HEK293 (cell line): Measurements from ENCODE around the gene CASP7.
A peak's percentile ranks its signal among the peaks of the same experiment; 100 is the strongest.

Experiments
- CTCF ChIA-PET: fragments of 350-600 bp; formaldehyde crosslinking; extraction: SDS; loops from one replicate; lab custom pipeline; 2021; ENCODE audit warnings: antibody characterized with exemption; lab: Yijun Ruan, JAX
- POLR2A ChIA-PET: fragments of 300-600 bp; formaldehyde crosslinking; extraction: SDS; loops from one replicate; lab custom pipeline; 2020; ENCODE audit warnings: antibody characterized with exemption, inconsistent platforms; lab: Yijun Ruan, JAX
- H3K27ac ChIP-seq: fragments of 200-500 bp; sonication (Bioruptor generic); 2 replicates; pipeline ENCODE4 v1.5.1; 2014; ENCODE audit warnings: low read depth, low read length, control low read depth, inconsistent platforms; ENCODE audit errors: extremely low read depth
- H3K36me3 ChIP-seq, 2 experiments: fragments of 200-500 bp in 1 of 2; sonication (Bioruptor generic) in 1 of 2; 1 replicate in 1 of 2; 2 replicates in 1 of 2; pipeline ENCODE4 v1.5.1; 2014 to 2017; ENCODE audit warnings: inconsistent platforms in 2 of 2, low read length in 2 of 2; ENCODE audit not compliant: control insufficient read depth in 2 of 2, insufficient read depth in 1 of 2
- H3K4me1 ChIP-seq: fragments of 200-500 bp; sonication (Bioruptor generic); 2 replicates; pipeline ENCODE4 v1.5.1; 2014; ENCODE audit warnings: mild to moderate bottlenecking, low read length, inconsistent platforms; ENCODE audit not compliant: control insufficient read depth, insufficient read depth
- H3K4me3 ChIP-seq: 2 replicates; pipeline ENCODE4 v1.5.1; 2011; ENCODE audit warnings: low read depth, mild to moderate bottlenecking, control low read depth, low read length, moderate library complexity
- H3K9me3 ChIP-seq: fragments of 200-500 bp; sonication (Bioruptor generic); 2 replicates; pipeline ENCODE4 v1.5.1; 2014; ENCODE audit warnings: low read depth, low read length, inconsistent platforms; ENCODE audit not compliant: control insufficient read depth, insufficient read depth
- GFI1B ChIP-seq: fragments of 450-650 bp; formaldehyde crosslinking; IDR thresholded peaks from 2 replicates; pipeline ENCODE4 v1.5.1; 2016; ENCODE audit warnings: missing biosample characterization, missing genetic modification characterization
- GLIS2 ChIP-seq: fragments of 450-650 bp; formaldehyde crosslinking; IDR thresholded peaks from 2 replicates; pipeline ENCODE4 v1.5.1; 2016; ENCODE audit warnings: missing biosample characterization, missing genetic modification characterization
- PRDM1 ChIP-seq: fragments of 450-650 bp; formaldehyde crosslinking; IDR thresholded peaks from 2 replicates; pipeline ENCODE4; 2016; ENCODE audit warnings: missing biosample characterization, missing genetic modification characterization
- SP7 ChIP-seq: fragments of 450-650 bp; formaldehyde crosslinking; IDR thresholded peaks from 2 replicates; pipeline ENCODE4 v1.5.1; 2016; ENCODE audit warnings: missing biosample characterization, missing genetic modification characterization
- ZBTB20 ChIP-seq: fragments of 450-650 bp; formaldehyde crosslinking; IDR thresholded peaks from 2 replicates; pipeline ENCODE4 v1.5.1; 2016; ENCODE audit warnings: missing biosample characterization, missing genetic modification characterization
- ZBTB26 ChIP-seq: fragments of 450-650 bp; formaldehyde crosslinking; optimal IDR thresholded peaks from 2 replicates; pipeline ENCODE3; 2016; ENCODE audit warnings: missing biosample characterization, mild to moderate bottlenecking, missing genetic modification characterization
- ZBTB44 ChIP-seq: fragments of 450-650 bp; IDR thresholded peaks from 2 replicates; pipeline ENCODE4 v1.5.1; 2018; ENCODE audit warnings: missing biosample characterization, mild to moderate bottlenecking, missing genetic modification characterization
- ZEB2 ChIP-seq: fragments of 450-650 bp; formaldehyde crosslinking; IDR thresholded peaks from 2 replicates; pipeline ENCODE4 v1.5.1; 2016; ENCODE audit warnings: missing biosample characterization, missing genetic modification characterization
- ZNF138 ChIP-seq: fragments of 450-650 bp; formaldehyde crosslinking; IDR thresholded peaks from 2 replicates; pipeline ENCODE4 v1.5.1; 2016; ENCODE audit warnings: missing biosample characterization, missing genetic modification characterization, borderline replicate concordance
- ZNF148 ChIP-seq: fragments of 450-650 bp; formaldehyde crosslinking; IDR thresholded peaks from 2 replicates; pipeline ENCODE4 v1.5.0; 2017; ENCODE audit warnings: missing biosample characterization, missing genetic modification characterization, borderline replicate concordance
- ZNF223 ChIP-seq: fragments of 450-650 bp; formaldehyde crosslinking; IDR thresholded peaks from 2 replicates; pipeline ENCODE4 v1.5.1; 2016; ENCODE audit warnings: missing biosample characterization, missing genetic modification characterization
- ZNF280D ChIP-seq: fragments of 450-650 bp; formaldehyde crosslinking; IDR thresholded peaks from 2 replicates; pipeline ENCODE4 v1.5.1; 2016; ENCODE audit warnings: missing biosample characterization, missing genetic modification characterization
- ZNF335 ChIP-seq: fragments of 450-650 bp; formaldehyde crosslinking; conservative IDR thresholded peaks from 2 replicates; pipeline ENCODE4 v1.5.1; 2016; ENCODE audit warnings: missing biosample characterization, missing genetic modification characterization
- ZNF341 ChIP-seq: fragments of 450-650 bp; formaldehyde crosslinking; IDR thresholded peaks from 2 replicates; pipeline ENCODE4; 2016; ENCODE audit warnings: low read depth, missing biosample characterization, missing genetic modification characterization
- ZNF398 ChIP-seq: fragments of 450-650 bp; formaldehyde crosslinking; IDR thresholded peaks from 2 replicates; pipeline ENCODE4 v1.5.1; 2017; ENCODE audit warnings: missing biosample characterization, missing genetic modification characterization
- ZNF423 ChIP-seq: fragments of 450-650 bp; formaldehyde crosslinking; IDR thresholded peaks from 2 replicates; pipeline ENCODE4 v1.5.1; 2016; ENCODE audit warnings: missing biosample characterization, missing genetic modification characterization
- ZNF501 ChIP-seq: fragments of 450-650 bp; formaldehyde crosslinking; IDR thresholded peaks from 2 replicates; pipeline ENCODE4 v1.5.1; 2016; ENCODE audit warnings: missing biosample characterization, missing genetic modification characterization
- ZNF561 ChIP-seq: fragments of 450-650 bp; IDR thresholded peaks from 2 replicates; pipeline ENCODE4 v1.5.1; 2018; ENCODE audit warnings: missing biosample characterization, missing genetic modification characterization, borderline replicate concordance
- ZNF596 ChIP-seq: fragments of 450-650 bp; IDR thresholded peaks from 2 replicates; pipeline ENCODE4 v1.5.0; 2018; ENCODE audit warnings: missing biosample characterization, mild to moderate bottlenecking, missing genetic modification characterization, moderate library complexity
- ZNF600 ChIP-seq: fragments of 450-650 bp; formaldehyde crosslinking; IDR thresholded peaks from 2 replicates; pipeline ENCODE4 v1.5.1; 2016; ENCODE audit warnings: missing biosample characterization, missing genetic modification characterization
- ZNF621 ChIP-seq: fragments of 450-650 bp; formaldehyde crosslinking; IDR thresholded peaks from 2 replicates; pipeline ENCODE4 v1.5.1; 2017; ENCODE audit warnings: missing biosample characterization, missing genetic modification characterization
- ZNF639 ChIP-seq: fragments of 450-650 bp; formaldehyde crosslinking; IDR thresholded peaks from 2 replicates; pipeline ENCODE4 v1.5.1; 2016; ENCODE audit warnings: missing biosample characterization, missing genetic modification characterization
- ZNF654 ChIP-seq: fragments of 450-650 bp; formaldehyde crosslinking; IDR thresholded peaks from 2 replicates; pipeline ENCODE4 v1.5.1; 2016; ENCODE audit warnings: low read depth, missing biosample characterization, missing genetic modification characterization
- ZNF777 ChIP-seq: fragments of 450-650 bp; formaldehyde crosslinking; IDR thresholded peaks from 2 replicates; pipeline ENCODE4 v1.5.1; 2017; ENCODE audit warnings: missing biosample characterization, missing genetic modification characterization, borderline replicate concordance
- ZSCAN30 ChIP-seq: fragments of 450-650 bp; IDR thresholded peaks from 2 replicates; pipeline ENCODE4 v1.5.1; 2018; ENCODE audit warnings: missing biosample characterization, mild to moderate bottlenecking, missing genetic modification characterization, moderate library complexity

Gene CASP7

GRCh38 chr10:113679463-113680189, at the start of gene CASP7:
Gene CASP7 (plus strand): TSS chr10:113679912. CDS start chr10:113697494, 17,582 bp downstream.
- ChIA-PET POLR2A (interaction anchor here (0.7 to 1.0 kb wide), 2 partner anchors 8 to 52 kb away, joined by 3 read pairs; no protein-coding TSS in a partner anchor), CTCF (interaction anchor here (0.6 to 2.1 kb wide), 13 partner anchors 10 to 1106 kb away, joined by 3 to 6 read pairs (median 4); partner anchors contain the start of gene NRAP)
- peaks cover 3 to 6% of the 10 kb centered on the region in 2 experiments; a peak in 1 of 3 replicates for H3K36me3 ChIP-seq
- peaks cover 5% of the 10 kb centered on the region; the same call in 1 of the 2 replicates for H3K4me1 ChIP-seq
- H3K4me3 ChIP-seq: peak within 1 kb of the TSS; percentile 70
- no peaks in the 10 kb centered on the region for H3K9me3 ChIP-seq
- peak within 1 kb of the TSS; percentile 85 for H3K27ac ChIP-seq
- TF ChIP-seq ZNF223 (0 out of 2 replicates have a peak, but pooled peaks have one; percentile 1), GLIS2 (tag by site-specific recombination) (peak; percentile 70), ZSCAN30 (tag by site-specific recombination) (peak; percentile 88), ZNF600 (tag by site-specific recombination) (peak; percentile 72), GFI1B (tag by site-specific recombination) (peak; percentile 60; the same call in 1 of the 2 replicates), ZNF423 (tag by site-specific recombination) (peak; percentile 92), ZBTB20 (tag by site-specific recombination) (peak; percentile 84), ZBTB26 (peak; percentile 95), ZNF596 (tag by site-specific recombination) (peak; percentile 89), ZNF335 (peak; percentile 91), ZNF777 (tag by site-specific recombination) (peak; percentile 64; the same call in 1 of the 2 replicates), ZNF148 (tag by site-specific recombination) (no peak), ZBTB44 (tag by site-specific recombination) (peak; percentile 56; the same call in 1 of the 2 replicates), ZNF341 (tag by site-specific recombination) (peak; percentile 99), ZNF398 (tag by site-specific recombination) (peak; percentile 56; the same call in 1 of the 2 replicates), SP7 (tag by site-specific recombination) (peak; percentile 62; the same call in 1 of the 2 replicates), ZNF280D (tag by site-specific recombination) (0 out of 2 replicates have a peak, but pooled peaks have one; percentile 18), ZEB2 (tag by site-specific recombination) (peak; percentile 81), ZNF621 (tag by site-specific recombination) (no peak), ZNF501 (peak; percentile 19), ZNF654 (peak; percentile 47), ZNF561 (tag by site-specific recombination) (peak; percentile 92; the same call in 1 of the 2 replicates), PRDM1 (tag by site-specific recombination) (peak; percentile 74), ZNF639 (tag by site-specific recombination) (peak; percentile 61; the same call in 1 of the 2 replicates), ZNF138 (tag by site-specific recombination) (no peak)
